ENCODE data around the gene CD82.
"Not testable (repeated sequence)": the region's sequence is repeated elsewhere in the genome, so short reads cannot be mapped to it uniquely, and the experiment has no call there.

The CD82 gene

GRCh38 chr11:44643217-44643616 is 77.8 kb downstream of the CD82 start:
- FAIRE-seq, result no peak

- no peak for FAIRE-seq
These were observed 80.4 kb downstream of the CD82 start for GRCh38 chr11:44645827-44646226.

GRCh38 chr11:44647255-44647955 is 81.9 kb downstream of the CD82 start:
- FAIRE-seq, result not testable (repeated sequence)

- FAIRE-seq, result no peak
These were observed 82.6 kb downstream of the CD82 start for GRCh38 chr11:44648109-44648508.

GRCh38 chr11:44651535-44652155 is 86.2 kb downstream of the CD82 start:
- no peak for FAIRE-seq

GRCh38 chr11:44652901-44653644 is 87.6 kb downstream of the CD82 start:
- FAIRE-seq, result no peak

GRCh38 chr11:44654057-44654456 is 88.6 kb downstream of the CD82 start:
- FAIRE-seq, result no peak

- FAIRE-seq, result no peak
These were observed 89.1 kb downstream of the CD82 start for GRCh38 chr11:44654596-44654995.

- no peak for FAIRE-seq
These were observed 92.5 kb downstream of the CD82 start for GRCh38 chr11:44657836-44658505.

GRCh38 chr11:44658506-44658850 is 93.0 kb downstream of the CD82 start:
- no peak for FAIRE-seq

- FAIRE-seq, result no peak
These were observed 94.2 kb downstream of the CD82 start for GRCh38 chr11:44659641-44660040.

GRCh38 chr11:44660535-44660934 is 95.1 kb downstream of the CD82 start:
- FAIRE-seq, result not testable (repeated sequence)

GRCh38 chr11:44661311-44661717 is 95.9 kb downstream of the CD82 start:
- no peak for FAIRE-seq

Measured in A204.1 (cell line).